Lung microvascular endothelial cell (primary cell): ENCODE results near the gene DLGAP3. TPM values are rescaled to one million over a fixed set of nuclear protein-coding genes. Genes with fewer than 3 reads are reported as not detected.
"Not testable (repeated sequence)": the region's sequence is repeated elsewhere in the genome, so short reads cannot be mapped to it uniquely, and the experiment has no call there.

Source experiments
- DNase-seq, 2 donors: peaks; one replicate each; pipeline versions ENCODE4 v3.0.0 to v3.0.0-alpha.2; 2010; ENCODE audit warnings: low read depth in 2 of 2
- total RNA-seq: library from RNA; depleted of rRNA; stranded (reverse); fragments of >200 nt; gene quantifications from 2 replicates; pipeline ENCODE4 v1.2.1, GENCODE V29; 2014

DLGAP3 gene, protein sequence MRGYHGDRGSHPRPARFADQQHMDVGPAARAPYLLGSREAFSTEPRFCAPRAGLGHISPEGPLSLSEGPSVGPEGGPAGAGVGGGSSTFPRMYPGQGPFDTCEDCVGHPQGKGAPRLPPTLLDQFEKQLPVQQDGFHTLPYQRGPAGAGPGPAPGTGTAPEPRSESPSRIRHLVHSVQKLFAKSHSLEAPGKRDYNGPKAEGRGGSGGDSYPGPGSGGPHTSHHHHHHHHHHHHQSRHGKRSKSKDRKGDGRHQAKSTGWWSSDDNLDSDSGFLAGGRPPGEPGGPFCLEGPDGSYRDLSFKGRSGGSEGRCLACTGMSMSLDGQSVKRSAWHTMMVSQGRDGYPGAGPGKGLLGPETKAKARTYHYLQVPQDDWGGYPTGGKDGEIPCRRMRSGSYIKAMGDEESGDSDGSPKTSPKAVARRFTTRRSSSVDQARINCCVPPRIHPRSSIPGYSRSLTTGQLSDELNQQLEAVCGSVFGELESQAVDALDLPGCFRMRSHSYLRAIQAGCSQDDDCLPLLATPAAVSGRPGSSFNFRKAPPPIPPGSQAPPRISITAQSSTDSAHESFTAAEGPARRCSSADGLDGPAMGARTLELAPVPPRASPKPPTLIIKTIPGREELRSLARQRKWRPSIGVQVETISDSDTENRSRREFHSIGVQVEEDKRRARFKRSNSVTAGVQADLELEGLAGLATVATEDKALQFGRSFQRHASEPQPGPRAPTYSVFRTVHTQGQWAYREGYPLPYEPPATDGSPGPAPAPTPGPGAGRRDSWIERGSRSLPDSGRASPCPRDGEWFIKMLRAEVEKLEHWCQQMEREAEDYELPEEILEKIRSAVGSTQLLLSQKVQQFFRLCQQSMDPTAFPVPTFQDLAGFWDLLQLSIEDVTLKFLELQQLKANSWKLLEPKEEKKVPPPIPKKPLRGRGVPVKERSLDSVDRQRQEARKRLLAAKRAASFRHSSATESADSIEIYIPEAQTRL
- total RNA-seq = under 0.01 TPM in 1 of 2 replicates, not detected in the other

DNA sequence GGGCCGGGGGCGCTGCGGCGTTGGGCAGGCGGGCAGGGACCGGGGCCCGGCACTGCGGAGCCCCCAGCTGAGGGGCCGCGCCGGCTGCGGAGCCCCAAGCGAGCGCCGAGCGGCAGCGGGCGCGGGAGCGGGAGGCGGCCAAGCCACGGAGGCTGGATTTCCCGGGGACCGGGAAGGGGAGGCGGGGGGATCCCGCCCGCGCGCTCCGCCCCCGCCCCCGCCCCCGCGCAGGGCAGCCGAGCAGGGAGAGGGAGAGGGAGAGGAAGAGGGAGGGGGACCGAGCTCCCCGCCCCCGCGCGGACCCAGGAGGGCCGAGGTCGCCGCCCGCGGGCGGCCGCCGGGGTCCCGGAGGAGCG is at the start of gene DLGAP3:
DLGAP3 (minus strand) TSS at position 154 of the 356 bp plus-strand sequence. CDS start 24,267 bp downstream, outside the sequence.
- no peak for DNase-seq

DNA sequence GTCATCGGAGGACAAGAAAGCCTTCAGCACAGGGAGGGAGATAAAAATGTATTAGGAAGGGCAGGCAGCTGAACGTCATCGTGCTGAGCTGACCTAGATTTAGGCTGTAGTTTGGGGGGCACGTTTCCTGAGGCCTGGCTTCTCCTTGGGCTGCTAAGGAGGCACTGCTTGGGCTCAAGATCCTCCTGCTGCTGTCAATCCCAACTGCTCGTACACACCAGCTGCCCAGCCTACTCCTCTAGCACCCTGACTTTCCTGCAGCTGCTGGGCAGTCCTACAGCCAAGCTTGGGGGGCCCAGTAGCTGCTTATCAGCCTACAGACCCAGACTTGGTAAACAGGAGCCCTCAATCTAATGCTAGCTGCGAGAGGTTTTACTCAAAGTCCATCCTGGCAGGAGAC is 49.5 kb upstream of the DLGAP3 start:
- no peak for DNase-seq

DNA sequence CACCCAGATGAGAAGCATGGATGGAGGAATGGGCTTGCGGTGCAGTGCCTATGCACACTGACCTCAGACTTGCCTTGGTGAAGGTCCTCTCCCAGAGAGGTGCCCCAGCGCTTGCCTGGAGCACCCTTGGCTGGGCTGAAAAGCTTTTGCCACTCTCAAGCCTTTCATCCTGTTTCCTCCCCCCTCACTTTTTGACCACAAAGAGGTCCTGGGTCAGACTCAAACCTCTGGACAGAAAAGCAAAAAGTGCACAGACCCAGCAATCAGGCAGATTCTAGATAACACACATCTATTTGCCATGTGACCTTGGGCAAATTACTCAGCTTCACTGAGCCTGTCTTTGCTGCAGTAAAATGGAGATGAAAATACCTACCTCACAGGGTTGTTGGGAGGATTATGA is 48.4 kb upstream of the DLGAP3 start:
- no peak for DNase-seq

DNA sequence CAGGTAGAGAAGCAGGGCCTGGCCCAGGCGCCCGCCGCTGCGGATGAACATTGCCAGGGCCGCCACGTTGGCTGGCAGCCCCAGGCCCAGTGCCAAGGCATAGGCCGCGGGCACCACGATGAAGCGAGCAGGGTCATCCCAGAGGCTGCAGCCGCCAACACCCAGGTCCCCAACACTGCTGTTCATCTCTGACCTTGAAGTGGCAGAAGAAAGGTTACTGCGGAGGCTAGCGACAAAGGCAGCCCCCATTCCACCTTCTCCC is 47.7 kb upstream of the DLGAP3 start:
- no peak for DNase-seq

DNA sequence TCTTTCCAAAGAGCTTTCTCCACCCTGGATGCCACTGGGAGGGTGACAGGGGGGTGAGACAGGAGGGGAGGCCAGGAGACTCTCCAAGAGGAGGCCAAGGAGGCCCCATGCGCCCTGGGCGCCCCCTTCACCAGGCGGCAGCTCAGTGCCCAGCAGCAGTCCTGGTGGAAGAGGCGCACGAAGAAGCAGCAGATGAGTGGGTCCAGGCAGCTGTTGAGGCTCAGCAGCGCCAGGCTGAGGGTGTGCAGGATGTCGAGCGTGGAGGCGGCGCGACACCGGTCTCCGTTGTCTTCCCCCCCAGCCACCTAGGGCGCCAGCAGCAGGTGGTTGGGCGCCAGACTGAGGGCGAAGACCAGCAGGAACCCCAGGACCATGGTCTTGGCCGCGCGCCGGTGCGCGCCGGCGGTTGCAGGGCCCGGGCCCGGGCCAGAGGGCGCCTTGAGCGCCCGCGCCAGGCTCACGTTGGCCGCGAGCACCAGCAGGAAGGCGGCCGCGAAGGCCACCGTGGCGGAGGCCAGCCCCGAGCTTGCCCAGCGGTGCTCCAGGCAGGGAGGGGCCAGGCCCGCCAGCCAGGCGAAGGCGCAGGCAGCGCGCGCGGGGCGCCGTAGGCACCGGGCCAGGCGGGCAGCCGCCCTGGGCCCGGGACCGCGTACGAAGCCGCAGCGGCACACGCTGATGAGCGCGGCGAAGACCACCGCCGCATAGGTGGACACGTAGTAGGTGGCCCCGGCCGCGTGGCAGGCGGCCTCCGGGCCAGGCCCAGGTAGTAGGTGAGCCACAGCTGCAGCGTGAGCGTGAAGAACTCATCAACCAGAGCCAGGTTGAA is 47.1 kb upstream of the DLGAP3 start:
- no peak for DNase-seq

DNA sequence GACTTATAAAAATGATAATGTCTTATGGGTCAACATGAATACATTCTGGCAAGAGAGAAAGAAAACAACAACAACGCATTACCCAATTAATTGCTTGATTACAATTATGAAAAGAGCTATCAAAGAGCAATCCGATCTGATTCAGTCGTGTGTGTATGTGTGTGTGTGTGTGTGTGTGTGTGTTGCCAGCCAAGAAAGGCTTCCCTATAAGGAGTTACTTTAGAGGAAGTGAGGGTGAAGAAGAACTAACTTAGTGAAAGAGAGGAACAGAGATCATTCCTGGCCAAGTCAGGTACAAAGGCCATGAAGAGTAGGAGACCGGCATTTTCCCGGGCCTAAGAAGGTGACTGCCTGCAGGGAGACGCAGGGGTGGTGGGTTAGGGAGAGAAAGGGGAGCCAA is 46.3 kb upstream of the DLGAP3 start:
- no peak for DNase-seq

DNA sequence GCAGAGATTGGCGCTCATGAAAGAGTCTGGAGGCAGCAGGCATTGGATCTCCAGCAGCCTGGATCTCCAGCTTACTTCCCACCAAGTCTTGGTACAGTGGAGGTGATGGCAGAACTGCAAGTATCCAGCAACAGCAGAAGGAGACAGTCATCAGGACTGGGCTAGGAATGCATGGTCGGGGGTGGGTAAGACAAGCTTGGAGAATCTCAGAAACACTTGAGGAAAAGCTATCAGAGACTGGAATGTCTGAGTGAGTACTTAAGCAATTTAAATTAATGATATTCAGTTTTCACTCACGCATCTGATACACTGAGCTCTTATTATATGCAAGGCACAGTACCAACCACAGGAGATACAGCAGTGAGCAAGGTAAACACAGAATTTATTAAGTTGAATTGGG is 45.9 kb upstream of the DLGAP3 start:
- DNase-seq = no peak

DNA sequence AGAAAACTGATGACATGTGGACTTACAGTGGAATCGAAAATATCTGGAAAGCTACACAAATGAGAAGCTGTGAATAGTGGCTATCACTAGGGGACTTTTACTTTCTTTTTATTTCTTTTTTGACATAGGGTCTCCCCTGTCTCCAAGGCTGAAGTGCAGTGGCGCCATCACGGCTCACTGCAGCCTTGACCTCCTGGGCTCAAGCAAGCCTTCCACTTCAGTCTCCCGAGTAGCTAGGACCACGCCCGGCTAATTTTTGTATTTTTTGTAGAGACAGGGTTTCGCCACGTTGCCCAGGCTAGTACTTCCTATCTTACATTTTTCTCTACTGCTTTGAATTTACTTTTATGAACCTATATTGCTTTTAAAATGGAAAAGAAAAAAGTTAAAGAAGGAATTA is 45.2 kb upstream of the DLGAP3 start:
- no peak for DNase-seq

DNA sequence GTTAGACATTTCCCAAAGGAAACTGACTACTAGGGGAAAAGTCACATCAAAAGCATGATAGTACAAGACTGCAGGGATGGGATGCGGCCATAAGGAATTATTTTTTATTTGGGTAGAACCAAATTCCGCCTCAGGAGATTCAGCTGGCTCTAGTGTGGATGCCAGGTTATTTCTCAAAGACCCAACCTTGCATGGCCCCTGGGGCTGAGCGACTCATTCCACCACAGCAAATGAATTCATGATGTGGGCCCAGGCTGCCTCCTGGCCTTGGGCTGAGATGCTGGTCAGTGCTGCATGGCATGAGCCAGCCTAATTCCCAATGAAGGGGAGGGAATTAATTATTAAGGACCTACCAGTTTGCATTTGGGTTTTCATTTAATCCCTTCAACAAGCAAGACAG is 43.9 kb upstream of the DLGAP3 start:
- DNase-seq = no peak

DNA sequence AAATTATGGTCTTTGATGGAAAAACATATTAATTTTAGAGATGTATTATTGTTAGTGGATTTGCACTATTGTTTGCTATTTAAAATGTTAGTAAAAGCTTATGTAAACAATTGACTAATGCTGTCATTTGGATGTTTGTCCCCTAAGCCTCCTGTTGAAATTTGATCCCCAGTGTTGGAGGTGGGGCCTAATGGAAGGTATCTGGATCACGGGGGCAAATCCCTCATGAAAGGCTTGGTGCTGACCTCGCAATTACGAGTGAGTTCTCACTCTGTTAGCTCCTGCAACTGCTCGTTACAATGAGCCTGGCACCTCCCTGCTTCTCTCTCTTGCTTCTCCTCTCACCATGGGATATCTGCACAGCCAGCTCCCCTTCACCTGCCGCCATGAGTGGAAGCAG is 41.4 kb upstream of the DLGAP3 start:
- DNase-seq = no peak

DNA sequence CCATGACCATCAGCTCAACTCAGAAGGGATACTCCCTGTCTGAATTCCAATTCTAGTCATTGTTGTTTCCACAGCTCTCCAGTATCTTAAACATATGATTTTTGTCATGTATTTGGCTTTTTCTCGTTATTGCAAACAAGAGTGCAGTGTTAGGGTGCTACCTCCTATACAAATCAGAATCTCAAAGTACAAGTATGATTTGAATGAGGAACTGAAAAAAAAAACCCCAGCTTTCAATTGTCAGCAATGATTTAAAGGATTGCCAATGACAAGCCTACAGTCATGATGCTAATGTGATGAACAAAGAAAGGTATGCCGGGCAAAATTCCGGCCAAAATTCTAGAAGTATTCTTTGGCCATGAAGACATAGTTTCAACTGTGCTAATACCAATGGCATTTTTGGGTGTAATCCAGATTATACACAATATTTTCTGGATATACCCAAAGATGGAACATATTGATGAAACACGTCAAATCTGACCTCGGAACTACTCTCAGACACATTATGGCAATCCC is 40.8 kb upstream of the DLGAP3 start:
- DNase-seq = no peak

DNA sequence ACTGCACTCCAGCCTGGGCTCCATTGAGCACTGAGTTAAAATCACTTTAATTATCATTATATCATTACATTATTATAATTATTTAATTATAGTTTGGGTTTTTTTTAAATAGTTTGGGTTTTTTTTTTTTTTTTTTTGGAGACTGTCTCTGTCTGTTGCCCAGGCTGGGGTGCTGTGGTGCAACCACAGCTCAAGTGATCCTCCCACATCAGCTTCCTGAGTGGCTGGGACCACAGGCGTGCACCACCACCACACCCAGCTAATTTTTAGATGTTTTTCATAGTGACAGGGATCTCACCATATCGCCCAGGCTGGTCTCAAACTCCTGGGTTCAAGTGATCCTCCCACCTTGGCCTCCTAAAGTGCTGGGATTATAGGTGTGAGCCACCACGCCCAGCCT is 38.8 kb upstream of the DLGAP3 start:
- DNase-seq = not testable (repeated sequence)

DNA sequence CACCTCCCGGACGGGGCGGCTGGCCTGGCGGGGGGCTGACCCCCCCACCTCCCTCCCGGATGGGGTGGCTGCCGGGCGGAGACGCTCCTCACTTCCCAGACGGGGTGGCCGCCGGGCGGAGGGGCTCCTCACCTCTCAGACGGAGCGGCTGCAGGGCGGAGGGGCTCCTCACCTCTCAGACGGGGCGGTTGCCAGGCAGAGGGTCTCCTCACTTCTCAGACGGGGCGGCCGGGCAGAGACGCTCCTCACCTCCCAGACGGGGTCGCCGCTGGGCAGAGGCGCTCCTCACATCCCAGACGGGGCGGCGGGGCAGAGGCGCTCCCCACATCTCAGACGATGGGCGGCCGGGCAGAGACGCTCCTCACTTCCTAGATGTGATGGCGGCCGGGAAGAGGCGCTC is 38.2 kb upstream of the DLGAP3 start:
- not testable (repeated sequence) for DNase-seq

DNA sequence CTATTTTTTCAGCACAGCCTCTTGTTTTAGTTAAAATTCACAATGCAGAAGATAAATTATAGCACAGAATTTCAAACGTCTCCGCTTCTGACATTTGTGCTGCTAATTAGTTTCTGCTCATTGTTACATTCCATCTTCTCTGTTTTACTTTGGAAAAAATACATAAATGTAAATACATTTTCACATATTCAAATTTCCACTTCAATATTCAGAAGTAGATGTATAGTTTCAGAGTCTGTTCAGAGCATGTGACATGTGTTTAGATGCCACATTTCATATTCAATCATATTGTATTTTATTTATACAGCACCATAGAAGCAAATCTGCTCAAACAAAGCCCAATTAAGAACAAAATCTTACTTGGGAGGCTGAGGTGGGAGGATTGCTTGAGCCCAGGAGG is 36.1 kb upstream of the DLGAP3 start:
- DNase-seq = no peak

DNA sequence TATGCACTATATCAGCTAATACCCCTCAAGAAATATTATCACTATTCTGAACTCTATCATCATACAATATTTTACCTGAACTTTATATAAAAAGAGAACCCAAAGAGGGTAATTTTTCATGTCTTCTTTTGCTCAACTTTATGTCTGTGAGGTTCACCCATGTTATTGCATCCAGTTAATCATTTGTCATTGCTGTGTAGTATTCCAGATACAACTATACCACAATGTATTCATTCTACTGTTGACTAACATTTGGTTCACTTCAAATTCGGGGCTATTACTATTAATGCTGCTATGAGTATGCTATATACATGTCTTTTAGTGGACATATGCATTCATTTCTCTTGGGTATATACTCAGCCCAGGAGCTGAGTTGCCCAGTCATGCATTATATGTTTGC is 21.0 kb upstream of the DLGAP3 start:
- no peak for DNase-seq

DNA sequence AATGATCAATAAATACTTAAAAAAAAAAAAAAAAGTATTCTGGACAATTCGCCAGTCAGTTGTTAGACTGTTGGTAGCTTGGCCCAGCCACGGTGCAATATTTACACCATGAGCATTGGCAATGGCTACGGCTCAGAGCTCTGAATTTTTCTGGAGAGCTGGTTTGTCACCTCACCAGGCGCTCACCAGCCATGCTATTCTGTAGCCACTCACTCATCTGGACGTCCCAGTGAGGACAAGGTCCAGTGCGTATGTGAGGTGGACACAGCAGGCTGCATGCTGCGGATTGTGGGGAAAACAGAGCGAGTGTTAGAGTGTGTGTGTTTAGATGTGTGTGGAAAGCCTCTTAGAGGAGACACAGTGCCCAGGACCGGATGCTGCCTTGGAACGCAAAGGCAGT is 19.3 kb upstream of the DLGAP3 start:
- not testable (repeated sequence) for DNase-seq

DNA sequence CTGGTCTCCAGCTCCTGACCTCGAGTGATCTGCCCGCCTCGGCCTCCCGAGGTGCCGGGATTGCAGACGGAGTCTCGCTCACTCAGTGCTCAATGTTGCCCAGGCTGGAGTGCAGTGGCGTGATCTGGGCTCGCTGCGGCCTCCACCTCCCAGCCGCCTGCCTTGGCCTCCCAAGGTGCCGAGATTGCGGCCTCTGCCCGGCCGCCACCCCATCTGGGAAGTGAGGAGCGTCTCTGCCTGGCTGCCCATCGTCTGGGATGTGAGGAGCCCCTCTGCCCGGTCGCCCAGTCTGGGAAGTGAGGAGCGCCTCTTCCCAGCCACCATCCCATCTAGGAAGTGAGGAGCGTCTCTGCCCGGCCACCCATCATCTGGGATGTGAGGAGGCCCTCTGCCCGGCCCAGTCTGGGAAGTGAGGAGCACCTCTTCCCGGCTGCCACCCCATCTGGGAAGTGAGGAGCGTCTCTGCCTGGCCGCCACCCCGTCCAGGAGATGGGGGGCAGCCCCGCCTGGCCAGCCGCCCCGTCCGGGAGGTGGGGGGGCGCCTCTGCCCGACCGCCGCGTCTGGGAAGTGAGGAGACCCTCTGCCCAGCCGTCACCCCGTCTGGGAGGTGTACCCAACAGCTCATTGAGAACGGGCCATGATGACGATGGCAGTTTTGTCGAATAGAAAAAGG is 18.3 kb upstream of the DLGAP3 start:
- DNase-seq = not testable (repeated sequence)

DNA sequence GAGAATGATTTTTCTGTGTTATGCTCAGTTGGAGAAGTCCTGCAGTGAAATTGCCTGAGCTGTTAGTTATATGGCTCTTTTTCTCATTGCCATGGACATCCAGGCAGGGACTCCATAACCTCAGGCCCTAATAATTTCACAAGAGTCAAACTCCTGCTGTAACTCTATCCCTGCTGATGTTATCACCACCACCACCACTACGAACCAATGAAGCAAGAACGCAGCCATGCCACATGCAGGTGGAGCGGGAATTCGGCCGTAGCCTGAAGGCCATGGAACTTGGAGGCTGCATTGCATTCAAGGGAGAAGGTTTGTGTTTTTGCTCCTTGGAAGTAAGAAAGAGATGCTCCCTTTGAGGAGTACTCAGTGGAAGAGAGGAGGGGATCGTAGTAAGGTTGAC is 16.8 kb upstream of the DLGAP3 start:
- DNase-seq = no peak

DNA sequence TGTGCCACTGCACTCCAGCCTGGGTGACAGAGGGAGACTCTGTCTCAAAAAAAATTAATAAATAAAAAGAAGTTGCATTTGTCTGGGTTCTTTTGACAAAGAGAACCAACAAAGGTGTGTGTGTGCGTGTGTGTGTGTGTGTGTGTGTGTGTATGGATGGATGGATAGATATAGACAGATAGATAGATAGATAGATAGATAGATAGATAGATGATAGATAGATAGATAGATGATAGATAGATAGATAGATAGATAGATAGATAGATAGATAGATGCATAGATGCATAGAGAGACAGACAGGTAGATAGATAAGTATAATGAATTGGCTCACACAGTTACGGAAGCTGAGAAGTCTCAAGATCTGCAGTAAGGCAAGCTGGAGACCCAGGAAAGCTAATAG is 12.3 kb upstream of the DLGAP3 start:
- not testable (repeated sequence) for DNase-seq

DNA sequence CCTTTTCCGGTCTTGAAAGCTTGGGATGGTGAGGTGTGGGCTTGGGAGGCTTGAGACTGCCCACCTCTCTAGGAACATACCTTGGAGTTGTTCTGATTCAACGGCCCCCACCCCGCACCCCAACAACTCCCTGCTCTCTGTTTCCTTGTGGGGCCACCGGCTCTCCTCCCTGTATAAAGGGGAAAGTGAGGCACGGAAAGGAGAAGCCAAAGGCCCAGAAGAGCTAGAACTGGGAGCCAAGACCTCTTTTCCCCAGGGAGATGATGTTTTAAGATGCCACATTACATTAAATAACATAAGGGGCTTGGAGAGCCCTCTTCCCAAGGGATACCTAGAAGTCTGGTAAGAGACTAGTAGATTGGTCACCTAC is 1.2 kb upstream of the DLGAP3 start:
- no peak for DNase-seq
